Fibroblast of skin of right biceps (primary cell): ENCODE measurements around the gene RFX3.

Experiments
- DNase-seq: peaks from one replicate; pipeline ENCODE4 v3.0.0-alpha.2; 2013

Gene RFX3

GRCh38 chr9:3431890-3432289 lies 93.9 kb downstream of the RFX3 start:
- no peak for DNase-seq

GRCh38 chr9:3419893-3420292 lies 105.9 kb downstream of the RFX3 start:
- DNase-seq, result no peak

- no peak for DNase-seq
Observed at GRCh38 chr9:3415906-3416305, 109.9 kb downstream of the RFX3 start.

GRCh38 chr9:3413984-3414383 lies 111.8 kb downstream of the RFX3 start:
- no peak for DNase-seq

GRCh38 chr9:3410461-3410860 lies 115.3 kb downstream of the RFX3 start:
- no peak for DNase-seq

- DNase-seq, result no peak
Observed at GRCh38 chr9:3409453-3409852, 116.3 kb downstream of the RFX3 start.

- DNase-seq, result no peak
Observed at GRCh38 chr9:3403315-3403714, 122.5 kb downstream of the RFX3 start.

- no peak for DNase-seq
Observed at GRCh38 chr9:3401221-3401954, 124.4 kb downstream of the RFX3 start.

- DNase-seq, result no peak
Observed at GRCh38 chr9:3398232-3398648, 127.6 kb downstream of the RFX3 start.

GRCh38 chr9:3397766-3398165 lies 128.0 kb downstream of the RFX3 start:
- no peak for DNase-seq

GRCh38 chr9:3391414-3391813 lies 134.4 kb downstream of the RFX3 start:
- no peak for DNase-seq

- no peak for DNase-seq
Observed at GRCh38 chr9:3386753-3387152, 139.0 kb downstream of the RFX3 start.

GRCh38 chr9:3385871-3386270 lies 139.9 kb downstream of the RFX3 start:
- DNase-seq, result no peak

GRCh38 chr9:3371842-3372241 lies 154.0 kb downstream of the RFX3 start:
- DNase-seq, result no peak

GRCh38 chr9:3370715-3371114 lies 155.1 kb downstream of the RFX3 start:
- DNase-seq, result no peak

GRCh38 chr9:3367185-3367584 lies 158.6 kb downstream of the RFX3 start:
- DNase-seq, result no peak

- DNase-seq, result no peak
Observed at GRCh38 chr9:3361689-3362392, 164.0 kb downstream of the RFX3 start.

- DNase-seq, result no peak
Observed at GRCh38 chr9:3361116-3361515, 164.7 kb downstream of the RFX3 start.

- DNase-seq, result no peak
Observed at GRCh38 chr9:3360245-3360644, 165.6 kb downstream of the RFX3 start.

- no peak for DNase-seq
Observed at GRCh38 chr9:3359778-3360177, 166.0 kb downstream of the RFX3 start.

- no peak for DNase-seq
Observed at GRCh38 chr9:3359048-3359692, 166.6 kb downstream of the RFX3 start.

GRCh38 chr9:3348169-3348568 lies 177.6 kb downstream of the RFX3 start:
- DNase-seq, result no peak

- no peak for DNase-seq
Observed at GRCh38 chr9:3346549-3346948, 179.3 kb downstream of the RFX3 start.

GRCh38 chr9:3343671-3344070 lies 182.1 kb downstream of the RFX3 start:
- DNase-seq, result no peak
